Transverse colon (tissue), 4 donors: ENCODE measurements around the gene GPR42.

Source experiments
- EP300 ChIP-seq: sonication (generic); formaldehyde crosslinking; IDR thresholded peaks from one replicate; pipeline ENCODE4 v1.6.1; 2017; ENCODE audit warnings: antibody characterized with exemption, low read depth
- POLR2A ChIP-seq: fragments of 450-650 bp; IDR thresholded peaks from one replicate; pipeline ENCODE4 v1.6.1; 2016; ENCODE audit warnings: antibody characterized with exemption, mild to moderate bottlenecking, moderate library complexity
- POLR2AphosphoS5 ChIP-seq, 3 donors: sonication (generic); formaldehyde crosslinking; IDR thresholded peaks; one replicate each; pipeline ENCODE4 v1.6.1; 2016; ENCODE audit warnings: antibody characterized with exemption in 3 of 3
- TF ChIP-seq, protein P1 (sequence below), 5 experiments: fragments of 200-600 bp in 3 of 5; fragments of 450-650 bp in 2 of 5; sonication (generic) in 3 of 5; IDR thresholded peaks; 1 replicate in 2 of 5; 2 replicates in 3 of 5; pipeline ENCODE4 v1.5.1; 2016 to 2017; ENCODE audit warnings: antibody characterized with exemption in 5 of 5, inconsistent platforms in 3 of 5, mild to moderate bottlenecking in 2 of 5, moderate library complexity in 1 of 5

- TF ChIP-seq, protein P1, sequence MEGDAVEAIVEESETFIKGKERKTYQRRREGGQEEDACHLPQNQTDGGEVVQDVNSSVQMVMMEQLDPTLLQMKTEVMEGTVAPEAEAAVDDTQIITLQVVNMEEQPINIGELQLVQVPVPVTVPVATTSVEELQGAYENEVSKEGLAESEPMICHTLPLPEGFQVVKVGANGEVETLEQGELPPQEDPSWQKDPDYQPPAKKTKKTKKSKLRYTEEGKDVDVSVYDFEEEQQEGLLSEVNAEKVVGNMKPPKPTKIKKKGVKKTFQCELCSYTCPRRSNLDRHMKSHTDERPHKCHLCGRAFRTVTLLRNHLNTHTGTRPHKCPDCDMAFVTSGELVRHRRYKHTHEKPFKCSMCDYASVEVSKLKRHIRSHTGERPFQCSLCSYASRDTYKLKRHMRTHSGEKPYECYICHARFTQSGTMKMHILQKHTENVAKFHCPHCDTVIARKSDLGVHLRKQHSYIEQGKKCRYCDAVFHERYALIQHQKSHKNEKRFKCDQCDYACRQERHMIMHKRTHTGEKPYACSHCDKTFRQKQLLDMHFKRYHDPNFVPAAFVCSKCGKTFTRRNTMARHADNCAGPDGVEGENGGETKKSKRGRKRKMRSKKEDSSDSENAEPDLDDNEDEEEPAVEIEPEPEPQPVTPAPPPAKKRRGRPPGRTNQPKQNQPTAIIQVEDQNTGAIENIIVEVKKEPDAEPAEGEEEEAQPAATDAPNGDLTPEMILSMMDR (IDR thresholded peaks at IDR 0.05), result no peak
- no peak for TF ChIP-seq POLR2AphosphoS5 (IDR thresholded peaks at IDR 0.05)
- no peak for TF ChIP-seq POLR2A
- no peak for TF ChIP-seq EP300
Observed at GRCh38 chr19:35400773-35401100, 29.9 kb downstream of the GPR42 start.
